Rectal smooth muscle tissue (tissue), 1 donor: ENCODE results near the gene BTBD9.

Experiments
- H3K27ac ChIP-seq: one replicate; pipeline ENCODE4 v1.7.0; 2013; ENCODE audit warnings: low read depth, low read length, inconsistent platforms
- H3K27me3 ChIP-seq: one replicate; pipeline ENCODE4 v1.7.0; 2013; ENCODE audit warnings: low read length; ENCODE audit not compliant: control insufficient read depth, insufficient read depth
- H3K36me3 ChIP-seq: one replicate; pipeline ENCODE4 v1.7.0; 2013; ENCODE audit warnings: low read length; ENCODE audit not compliant: control insufficient read depth, insufficient read depth
- H3K4me1 ChIP-seq: one replicate; pipeline ENCODE4 v1.7.0; 2013; ENCODE audit warnings: low read length; ENCODE audit not compliant: control insufficient read depth, insufficient read depth
- H3K4me3 ChIP-seq: one replicate; pipeline ENCODE4 v1.7.0; 2013; ENCODE audit warnings: low read length
- H3K9ac ChIP-seq: one replicate; pipeline ENCODE4 v1.7.0; 2013; ENCODE audit warnings: low read length

BTBD9 gene

GRCh38 chr6:38316099-38316868 lies 323.4 kb downstream of the BTBD9 start:
- H3K4me3 ChIP-seq: no peak overlapping the region
- H3K9ac ChIP-seq: no peak overlapping the region
- no peaks in the 10 kb centered on the region for H3K27me3 ChIP-seq
- H3K36me3 ChIP-seq: no peaks in the 10 kb centered on the region
- H3K4me1 ChIP-seq: no peaks in the 10 kb centered on the region
- H3K27ac ChIP-seq: no peak overlapping the region

GRCh38 chr6:38311201-38311600 lies 328.5 kb downstream of the BTBD9 start:
- no peak overlapping the region for H3K4me3 ChIP-seq
- H3K9ac ChIP-seq: no peak overlapping the region
- no peaks in the 10 kb centered on the region for H3K27me3 ChIP-seq
- no peaks in the 10 kb centered on the region for H3K4me1 ChIP-seq
- H3K36me3 ChIP-seq: no peaks in the 10 kb centered on the region
- no peak overlapping the region for H3K27ac ChIP-seq

DNA sequence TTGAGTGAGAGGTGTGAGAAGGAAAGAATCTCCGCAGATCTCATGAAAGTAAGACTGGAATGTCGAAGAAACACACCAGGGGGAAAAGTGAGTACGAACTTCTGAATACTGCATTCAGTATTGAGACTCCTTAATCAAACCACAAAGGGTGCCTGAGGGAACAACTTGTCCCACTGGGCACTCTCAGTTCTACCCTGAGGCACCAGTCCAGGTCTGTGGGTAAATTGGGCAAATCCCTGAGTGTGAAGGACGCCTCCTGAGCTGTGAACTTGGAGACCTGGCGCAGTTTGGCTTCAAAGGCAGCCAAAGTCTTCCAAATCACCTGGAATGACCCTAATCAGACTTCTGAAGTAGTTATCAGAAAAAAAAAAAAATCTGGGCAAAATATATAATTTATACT lies 329.7 kb downstream of the BTBD9 start:
- Histone ChIP-seq H3K9ac (no peak overlapping the region), H3K27me3 (no peaks in the 10 kb centered on the region), H3K36me3 (no peaks in the 10 kb centered on the region), H3K4me1 (no peaks in the 10 kb centered on the region), H3K27ac (no peak overlapping the region), H3K4me3 (no peak overlapping the region)

GRCh38 chr6:38307740-38308139 lies 332.0 kb downstream of the BTBD9 start:
- no peaks in the 10 kb centered on the region for H3K4me1 ChIP-seq
- no peak overlapping the region for H3K4me3 ChIP-seq
- H3K27ac ChIP-seq: no peak overlapping the region
- no peaks in the 10 kb centered on the region for H3K27me3 ChIP-seq
- H3K9ac ChIP-seq: no peak overlapping the region
- no peaks in the 10 kb centered on the region for H3K36me3 ChIP-seq

GRCh38 chr6:38306931-38307330 lies 332.8 kb downstream of the BTBD9 start:
- no peak overlapping the region for H3K9ac ChIP-seq
- no peaks in the 10 kb centered on the region for H3K27me3 ChIP-seq
- no peaks in the 10 kb centered on the region for H3K36me3 ChIP-seq
- H3K4me3 ChIP-seq: no peak overlapping the region
- no peaks in the 10 kb centered on the region for H3K4me1 ChIP-seq
- no peak overlapping the region for H3K27ac ChIP-seq

DNA sequence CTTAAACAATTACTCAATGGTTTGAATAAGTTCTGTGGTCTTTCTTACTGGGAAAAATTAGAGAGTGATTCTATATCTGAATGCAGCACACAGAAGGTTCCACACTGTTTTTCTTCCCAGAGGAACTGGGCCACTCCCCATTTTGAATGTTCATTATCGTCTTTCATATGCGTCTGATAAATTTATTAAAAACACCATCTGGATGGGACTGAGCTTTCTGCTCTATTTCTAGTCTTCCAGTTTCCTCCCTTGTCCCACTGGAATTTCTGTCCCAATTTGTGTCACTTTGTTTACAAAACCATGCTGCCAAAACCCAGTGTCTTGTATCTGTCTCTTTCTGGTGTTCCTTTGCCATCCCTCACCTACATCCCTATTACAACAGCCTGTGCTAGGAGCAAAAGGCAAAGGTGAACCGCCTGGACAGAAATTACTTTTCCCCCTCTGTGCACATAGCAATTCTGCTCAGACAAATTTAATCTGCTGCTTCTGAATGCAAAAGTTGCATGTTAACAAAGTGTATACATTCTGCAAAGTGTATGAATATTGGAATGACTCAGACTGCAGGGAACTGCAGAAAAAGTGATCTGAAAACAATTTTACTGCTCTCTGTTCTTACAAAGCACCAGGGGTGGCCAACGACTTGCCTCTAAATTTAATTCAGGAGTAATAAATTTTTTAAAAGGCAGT lies 333.6 kb downstream of the BTBD9 start:
- Histone ChIP-seq H3K4me3 (no peak overlapping the region), H3K27ac (no peak overlapping the region), H3K27me3 (no peaks in the 10 kb centered on the region), H3K4me1 (no peaks in the 10 kb centered on the region), H3K36me3 (no peaks in the 10 kb centered on the region), H3K9ac (no peak overlapping the region)

DNA sequence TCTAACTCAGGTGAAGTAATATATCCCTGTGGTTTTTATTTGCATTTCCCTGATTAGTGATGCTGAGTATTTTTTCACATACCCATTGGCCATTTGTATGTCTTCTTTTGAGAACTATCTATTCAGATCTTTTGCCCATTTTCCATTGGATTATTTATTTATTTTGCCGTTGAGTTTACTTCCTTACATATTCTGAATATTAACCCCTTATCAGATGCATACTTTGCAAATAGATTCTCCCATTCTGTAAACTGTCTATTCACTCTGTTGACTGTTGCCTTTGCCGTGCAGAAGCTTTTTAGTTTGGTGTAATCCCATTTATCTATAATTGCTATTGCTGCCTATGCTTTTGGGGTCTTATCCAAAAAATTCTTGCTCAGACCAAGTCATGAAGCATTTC lies 336.9 kb downstream of the BTBD9 start:
- H3K9ac ChIP-seq: no peak overlapping the region
- H3K4me1 ChIP-seq: no peaks in the 10 kb centered on the region
- no peaks in the 10 kb centered on the region for H3K27me3 ChIP-seq
- H3K27ac ChIP-seq: no peak overlapping the region
- H3K4me3 ChIP-seq: no peak overlapping the region
- no peaks in the 10 kb centered on the region for H3K36me3 ChIP-seq

GRCh38 chr6:38302081-38302480 lies 337.6 kb downstream of the BTBD9 start:
- H3K9ac ChIP-seq: no peak overlapping the region
- no peak overlapping the region for H3K27ac ChIP-seq
- H3K27me3 ChIP-seq: no peaks in the 10 kb centered on the region

GRCh38 chr6:38290133-38290799 lies 349.5 kb downstream of the BTBD9 start:
- Histone ChIP-seq H3K27me3 (no peaks in the 10 kb centered on the region), H3K4me3 (no peak overlapping the region), H3K27ac (no peak overlapping the region), H3K9ac (no peak overlapping the region), H3K36me3 (no peaks in the 10 kb centered on the region), H3K4me1 (no peaks in the 10 kb centered on the region)

More at GRCh38 chr6:38302081-38302480, 337.6 kb downstream of the BTBD9 start:
- H3K36me3 ChIP-seq: no peaks in the 10 kb centered on the region
- H3K4me3 ChIP-seq: no peak overlapping the region
- H3K4me1 ChIP-seq: no peaks in the 10 kb centered on the region

DNA sequence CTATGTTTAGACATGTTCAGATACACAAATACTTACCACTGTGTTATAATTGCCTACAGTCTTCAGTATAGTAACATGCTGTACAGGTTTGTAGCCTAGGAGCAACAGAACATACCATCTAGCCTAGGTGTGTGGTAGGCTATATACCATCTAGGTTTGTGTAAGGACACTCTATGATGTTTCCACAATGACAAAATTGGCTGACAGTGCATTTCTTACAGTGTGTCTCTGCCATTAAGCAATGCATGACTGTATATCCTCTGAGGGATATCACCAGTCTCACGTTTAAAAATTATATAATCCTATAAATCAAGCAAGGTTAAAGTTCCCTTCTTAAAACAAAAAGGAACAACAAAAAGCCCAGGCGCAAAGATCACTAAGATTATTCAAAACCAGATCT lies 352.2 kb downstream of the BTBD9 start:
- no peaks in the 10 kb centered on the region for H3K4me1 ChIP-seq
- H3K36me3 ChIP-seq: no peaks in the 10 kb centered on the region
- H3K4me3 ChIP-seq: no peak overlapping the region
- H3K27me3 ChIP-seq: no peaks in the 10 kb centered on the region
- H3K27ac ChIP-seq: no peak overlapping the region
- H3K9ac ChIP-seq: no peak overlapping the region

- H3K9ac ChIP-seq: no peak overlapping the region
- no peak overlapping the region for H3K4me3 ChIP-seq
- H3K36me3 ChIP-seq: no peaks in the 10 kb centered on the region
- no peak overlapping the region for H3K27ac ChIP-seq
- no peaks in the 10 kb centered on the region for H3K4me1 ChIP-seq
- H3K27me3 ChIP-seq: no peaks in the 10 kb centered on the region
These were observed 354.8 kb downstream of the BTBD9 start for GRCh38 chr6:38284802-38285394.

GRCh38 chr6:38283734-38284362 lies 355.9 kb downstream of the BTBD9 start:
- no peaks in the 10 kb centered on the region for H3K27me3 ChIP-seq
- H3K4me3 ChIP-seq: no peak overlapping the region
- no peaks in the 10 kb centered on the region for H3K4me1 ChIP-seq
- H3K27ac ChIP-seq: no peak overlapping the region
- no peaks in the 10 kb centered on the region for H3K36me3 ChIP-seq
- no peak overlapping the region for H3K9ac ChIP-seq
